Measurements from ENCODE around the gene SLX9.

DNA sequence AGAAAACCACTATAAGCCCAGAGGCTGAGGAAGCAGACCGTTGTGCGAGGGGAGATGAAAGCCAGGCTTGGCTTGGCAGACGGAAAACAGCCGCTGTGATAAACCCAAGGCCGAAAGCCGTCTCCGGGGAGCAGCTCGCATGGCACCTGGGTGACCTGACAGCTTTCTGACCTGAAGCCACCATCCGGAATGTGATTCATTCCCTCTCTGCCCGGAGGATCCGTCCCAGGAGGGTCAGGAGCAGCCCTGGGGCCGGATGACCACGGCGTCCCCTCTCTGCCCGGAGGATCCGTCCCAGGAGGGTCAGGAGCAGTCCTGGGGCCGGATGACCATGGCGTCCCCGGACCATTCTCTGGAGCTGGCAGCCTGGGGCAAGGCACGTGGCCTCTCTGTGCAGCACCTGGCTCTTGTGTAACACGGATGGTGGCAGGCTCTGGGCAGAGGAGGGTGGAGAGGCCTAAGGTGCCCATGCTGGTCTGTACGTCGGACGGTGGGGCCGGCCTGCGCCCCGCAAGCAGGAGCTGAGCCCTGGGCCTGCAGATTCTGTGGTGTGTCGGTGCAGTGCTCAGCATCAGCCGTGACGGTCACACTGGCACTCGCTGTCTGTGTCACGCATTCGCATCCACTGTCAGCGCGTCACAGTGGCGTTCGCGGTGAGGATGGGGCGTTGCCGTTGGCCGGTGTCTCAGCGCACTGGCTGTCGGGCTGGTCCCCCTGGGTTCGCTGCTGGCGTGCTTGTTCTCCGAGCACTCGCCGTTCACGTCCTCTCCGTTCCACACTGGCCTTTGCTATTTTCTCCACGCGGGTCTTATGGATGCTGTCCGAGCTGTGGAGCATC is 50.3 kb downstream of the SLX9 start:
- TF ChIP-seq, protein P1, sequence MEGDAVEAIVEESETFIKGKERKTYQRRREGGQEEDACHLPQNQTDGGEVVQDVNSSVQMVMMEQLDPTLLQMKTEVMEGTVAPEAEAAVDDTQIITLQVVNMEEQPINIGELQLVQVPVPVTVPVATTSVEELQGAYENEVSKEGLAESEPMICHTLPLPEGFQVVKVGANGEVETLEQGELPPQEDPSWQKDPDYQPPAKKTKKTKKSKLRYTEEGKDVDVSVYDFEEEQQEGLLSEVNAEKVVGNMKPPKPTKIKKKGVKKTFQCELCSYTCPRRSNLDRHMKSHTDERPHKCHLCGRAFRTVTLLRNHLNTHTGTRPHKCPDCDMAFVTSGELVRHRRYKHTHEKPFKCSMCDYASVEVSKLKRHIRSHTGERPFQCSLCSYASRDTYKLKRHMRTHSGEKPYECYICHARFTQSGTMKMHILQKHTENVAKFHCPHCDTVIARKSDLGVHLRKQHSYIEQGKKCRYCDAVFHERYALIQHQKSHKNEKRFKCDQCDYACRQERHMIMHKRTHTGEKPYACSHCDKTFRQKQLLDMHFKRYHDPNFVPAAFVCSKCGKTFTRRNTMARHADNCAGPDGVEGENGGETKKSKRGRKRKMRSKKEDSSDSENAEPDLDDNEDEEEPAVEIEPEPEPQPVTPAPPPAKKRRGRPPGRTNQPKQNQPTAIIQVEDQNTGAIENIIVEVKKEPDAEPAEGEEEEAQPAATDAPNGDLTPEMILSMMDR (IDR thresholded peaks at IDR 0.05; ENCODE audit: poor library complexity, severe bottlenecking), result no peak
- TF ChIP-seq TAF1 (IDR thresholded peaks at IDR 0.05; ENCODE audit: low read depth), result no peak
